Loucy (cell line): ENCODE results near the gene CUEDC1.

Experiments used
- H2AFZ ChIP-seq: fragments of 200-600 bp; sonication (generic); 2 replicates; pipeline ENCODE4 v1.6.0; 2016; ENCODE audit warnings: antibody characterized with exemption, mild to moderate bottlenecking, low read length, moderate library complexity
- H3F3A ChIP-seq: fragments of 200-600 bp; 2 replicates; pipeline ENCODE4 v1.6.0; 2016; ENCODE audit warnings: antibody characterized with exemption, low read depth, mild to moderate bottlenecking
- H3K27me3 ChIP-seq: fragments of 200-600 bp; sonication (generic); 2 replicates; pipeline ENCODE4 v1.6.1; 2014; ENCODE audit warnings: low read length, mild to moderate bottlenecking; ENCODE audit not compliant: insufficient read depth, poor library complexity, severe bottlenecking
- H3K36me3 ChIP-seq: fragments of 200-600 bp; sonication (generic); 2 replicates; pipeline ENCODE4 v1.6.1; 2016; ENCODE audit warnings: low read length; ENCODE audit not compliant: insufficient read depth
- H3K4me1 ChIP-seq: fragments of 200-600 bp; sonication (generic); 2 replicates; pipeline ENCODE4 v1.5.1; 2014; ENCODE audit warnings: low read length, mild to moderate bottlenecking; ENCODE audit not compliant: insufficient read depth, poor library complexity, severe bottlenecking
- H3K4me2 ChIP-seq: fragments of 200-600 bp; sonication (generic); 2 replicates; pipeline ENCODE4 v1.6.0; 2014; ENCODE audit warnings: antibody characterized with exemption, low read length, low read depth, mild to moderate bottlenecking; ENCODE audit not compliant: poor library complexity, severe bottlenecking
- H3K4me3 ChIP-seq: fragments of 200-600 bp; sonication (generic); 2 replicates; pipeline ENCODE4 v1.5.1; 2014; ENCODE audit warnings: low read length, mild to moderate bottlenecking, mixed read lengths; ENCODE audit not compliant: poor library complexity, severe bottlenecking
- H3K79me2 ChIP-seq: fragments of 200-600 bp; sonication (generic); 2 replicates; pipeline ENCODE4 v1.6.1; 2014; ENCODE audit warnings: low read length; ENCODE audit not compliant: insufficient read depth
- H3K9ac ChIP-seq: fragments of 200-600 bp; sonication (generic); 2 replicates; pipeline ENCODE4 v1.6.0; 2014; ENCODE audit warnings: mild to moderate bottlenecking, low read depth, low read length, moderate library complexity; ENCODE audit not compliant: poor library complexity, severe bottlenecking
- H3K9me2 ChIP-seq: fragments of 200-600 bp; sonication (generic); replicated peaks from 2 replicates; pipeline ENCODE4 v1.6.1; 2016; ENCODE audit warnings: low read depth, low read length, mixed read lengths
- H3K9me3 ChIP-seq: fragments of 200-600 bp; sonication (generic); 2 replicates; pipeline ENCODE4 v1.6.1; 2014; ENCODE audit warnings: mild to moderate bottlenecking, antibody characterized with exemption, low read length, low read depth; ENCODE audit not compliant: insufficient read depth
- H4K20me1 ChIP-seq: fragments of 200-600 bp; sonication (generic); 2 replicates; pipeline ENCODE4 v1.6.0; 2014; ENCODE audit warnings: antibody characterized with exemption, low read length, mild to moderate bottlenecking; ENCODE audit not compliant: insufficient read depth, poor library complexity, severe bottlenecking
- EZH2phosphoT487 ChIP-seq: fragments of 200-600 bp; IDR thresholded peaks from 2 replicates; pipeline ENCODE4 v1.6.1; 2018; ENCODE audit warnings: antibody characterized with exemption, mild to moderate bottlenecking, moderate library complexity, borderline replicate concordance
- TF ChIP-seq, protein P1 (sequence below): fragments of 200-600 bp; sonication (generic); conservative IDR thresholded peaks from 2 replicates; pipeline ENCODE4 v1.5.1; 2014; ENCODE audit warnings: mild to moderate bottlenecking, antibody characterized with exemption, low read length

Gene CUEDC1

GRCh38 chr17:57948555-57949420 lies 6.4 kb downstream of the CUEDC1 start:
- H3K4me1 ChIP-seq, result peaks cover 71% of the 10 kb centered on the region
- H3K36me3 ChIP-seq, result no peaks in the 10 kb centered on the region
- no peak for TF ChIP-seq EZH2phosphoT487
- TF ChIP-seq, protein P1, sequence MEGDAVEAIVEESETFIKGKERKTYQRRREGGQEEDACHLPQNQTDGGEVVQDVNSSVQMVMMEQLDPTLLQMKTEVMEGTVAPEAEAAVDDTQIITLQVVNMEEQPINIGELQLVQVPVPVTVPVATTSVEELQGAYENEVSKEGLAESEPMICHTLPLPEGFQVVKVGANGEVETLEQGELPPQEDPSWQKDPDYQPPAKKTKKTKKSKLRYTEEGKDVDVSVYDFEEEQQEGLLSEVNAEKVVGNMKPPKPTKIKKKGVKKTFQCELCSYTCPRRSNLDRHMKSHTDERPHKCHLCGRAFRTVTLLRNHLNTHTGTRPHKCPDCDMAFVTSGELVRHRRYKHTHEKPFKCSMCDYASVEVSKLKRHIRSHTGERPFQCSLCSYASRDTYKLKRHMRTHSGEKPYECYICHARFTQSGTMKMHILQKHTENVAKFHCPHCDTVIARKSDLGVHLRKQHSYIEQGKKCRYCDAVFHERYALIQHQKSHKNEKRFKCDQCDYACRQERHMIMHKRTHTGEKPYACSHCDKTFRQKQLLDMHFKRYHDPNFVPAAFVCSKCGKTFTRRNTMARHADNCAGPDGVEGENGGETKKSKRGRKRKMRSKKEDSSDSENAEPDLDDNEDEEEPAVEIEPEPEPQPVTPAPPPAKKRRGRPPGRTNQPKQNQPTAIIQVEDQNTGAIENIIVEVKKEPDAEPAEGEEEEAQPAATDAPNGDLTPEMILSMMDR, result 0 out of 2 replicates have a peak, but pooled peaks have one; percentile 27
- H3K9me3 ChIP-seq, result no peaks in the 10 kb centered on the region
- H3K27me3 ChIP-seq, result no peaks in the 10 kb centered on the region
- no peaks in the 10 kb centered on the region for H3K9me2 ChIP-seq
- H3K9ac ChIP-seq, result peak overlapping the region; percentile 45
- peak overlapping the region; percentile 42 for H3K4me3 ChIP-seq
- H4K20me1 ChIP-seq, result no peaks in the 10 kb centered on the region
- peak overlapping the region; percentile 79 for H3K4me2 ChIP-seq
- no peaks in the 10 kb centered on the region for H3K79me2 ChIP-seq
- no peak overlapping the region for H2AFZ ChIP-seq
- no peaks in the 10 kb centered on the region for H3F3A ChIP-seq

GRCh38 chr17:57948169-57948554 lies 7.0 kb downstream of the CUEDC1 start:
- no peaks in the 10 kb centered on the region for H3K79me2 ChIP-seq
- H2AFZ ChIP-seq, result no peak overlapping the region
- no peak for TF ChIP-seq EZH2phosphoT487
- TF ChIP-seq, protein P1, result no peak

DNA sequence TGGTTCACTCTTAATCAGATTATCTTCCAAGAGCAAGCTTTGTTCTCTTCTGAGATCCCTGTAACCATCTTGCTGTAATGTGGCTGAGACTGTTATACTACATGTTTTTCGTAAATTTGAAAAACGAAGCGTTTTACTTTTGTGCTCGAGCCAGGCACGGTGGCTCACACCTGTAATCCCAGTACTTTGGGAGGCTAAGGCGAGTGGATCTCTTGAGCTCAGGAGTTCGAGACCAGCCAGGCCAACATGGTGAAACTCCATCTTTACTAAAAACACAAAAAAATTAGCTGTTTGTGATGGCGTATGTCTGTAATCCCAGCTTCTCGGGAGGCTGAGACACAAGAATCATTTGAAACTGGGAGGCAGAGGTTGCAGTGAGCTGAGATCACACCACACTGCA lies 7.8 kb downstream of the CUEDC1 start:
- Histone ChIP-seq H3K9ac (peak overlapping the region; percentile 36), H3K4me3 (peak overlapping the region; percentile 64), H4K20me1 (no peaks in the 10 kb centered on the region), H3K4me2 (peak overlapping the region; percentile 79), H3F3A (no peaks in the 10 kb centered on the region), H3K36me3 (no peaks in the 10 kb centered on the region), H3K4me1 (peaks cover 57% of the 10 kb centered on the region), H3K9me3 (no peaks in the 10 kb centered on the region), H2AFZ (0 out of 2 replicates have a peak overlapping the region, but pooled peaks have one; percentile 56), H3K9me2 (no peaks in the 10 kb centered on the region), H3K27me3 (no peaks in the 10 kb centered on the region), H3K79me2 (no peaks in the 10 kb centered on the region)
- TF ChIP-seq, protein P1, result no peak
- TF ChIP-seq EZH2phosphoT487, result no peak

More at GRCh38 chr17:57948169-57948554, 7.0 kb downstream of the CUEDC1 start:
- no peaks in the 10 kb centered on the region for H3K9me2 ChIP-seq
- no peaks in the 10 kb centered on the region for H4K20me1 ChIP-seq
- H3K4me2 ChIP-seq, result peak overlapping the region; percentile 79
- peak overlapping the region; percentile 42 for H3K4me3 ChIP-seq
- H3K9ac ChIP-seq, result peak overlapping the region; percentile 45
- H3K9me3 ChIP-seq, result no peaks in the 10 kb centered on the region
- H3K27me3 ChIP-seq, result no peaks in the 10 kb centered on the region
- no peaks in the 10 kb centered on the region for H3F3A ChIP-seq
- H3K4me1 ChIP-seq, result peaks cover 65% of the 10 kb centered on the region
- no peaks in the 10 kb centered on the region for H3K36me3 ChIP-seq
